NCI-H128 (cell line): ENCODE data around the gene ZNF428.
"Not testable (repeated sequence)": the region's sequence is repeated elsewhere in the genome, so short reads cannot be mapped to it uniquely, and the experiment has no call there.

ENCODE experiments used
- DNase-seq: peaks from one replicate; lab custom pipeline; 2025; ENCODE audit not compliant: unreplicated experiment; lab: John Stamatoyannopoulos, UW

The ZNF428 gene

DNA sequence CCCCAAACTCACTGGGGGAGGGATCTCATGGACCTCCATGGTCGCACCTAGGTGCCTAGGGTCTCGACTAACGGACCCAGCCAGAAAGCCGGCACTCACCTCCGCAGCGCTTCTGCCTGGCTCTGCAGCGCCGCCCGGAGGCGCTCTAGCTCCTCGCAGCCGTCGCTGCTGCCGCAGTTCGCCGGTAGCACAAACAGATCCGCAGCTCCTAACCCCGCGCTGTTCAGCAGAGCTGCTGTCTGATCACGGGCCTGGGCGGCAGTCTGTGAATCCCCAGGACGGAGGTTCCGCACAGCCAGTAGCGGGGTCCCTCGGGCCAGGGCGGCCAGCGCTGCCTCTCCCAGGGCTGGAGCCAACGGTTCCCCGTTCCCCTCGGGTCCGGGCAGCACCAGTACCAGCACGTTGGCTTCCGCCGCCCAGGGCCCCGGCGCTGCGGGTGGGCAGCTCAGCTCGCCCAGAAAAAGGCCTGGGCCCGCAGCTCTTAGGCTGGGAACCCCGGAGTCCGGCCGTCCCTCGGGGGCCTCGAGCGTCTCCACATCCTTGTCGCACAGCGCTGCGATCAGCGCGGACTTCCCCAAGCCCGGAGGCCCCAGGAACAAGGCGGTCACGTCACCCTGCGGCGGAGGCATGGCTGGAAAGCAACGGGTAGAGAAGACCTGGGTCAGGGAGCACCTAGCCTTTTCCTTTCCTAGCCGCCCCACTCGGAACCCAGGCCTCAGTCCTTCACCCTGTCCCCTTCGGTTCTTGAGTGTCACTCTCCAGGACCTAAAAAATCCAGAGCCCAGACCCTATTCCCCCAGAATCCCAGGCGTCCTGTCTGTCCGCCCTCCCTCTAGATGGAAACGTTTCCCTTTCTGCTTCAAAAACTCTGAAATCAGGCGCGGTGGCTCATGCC lies 24.5 kb downstream of the ZNF428 start:
- DNase-seq, result peak; percentile 34

DNA sequence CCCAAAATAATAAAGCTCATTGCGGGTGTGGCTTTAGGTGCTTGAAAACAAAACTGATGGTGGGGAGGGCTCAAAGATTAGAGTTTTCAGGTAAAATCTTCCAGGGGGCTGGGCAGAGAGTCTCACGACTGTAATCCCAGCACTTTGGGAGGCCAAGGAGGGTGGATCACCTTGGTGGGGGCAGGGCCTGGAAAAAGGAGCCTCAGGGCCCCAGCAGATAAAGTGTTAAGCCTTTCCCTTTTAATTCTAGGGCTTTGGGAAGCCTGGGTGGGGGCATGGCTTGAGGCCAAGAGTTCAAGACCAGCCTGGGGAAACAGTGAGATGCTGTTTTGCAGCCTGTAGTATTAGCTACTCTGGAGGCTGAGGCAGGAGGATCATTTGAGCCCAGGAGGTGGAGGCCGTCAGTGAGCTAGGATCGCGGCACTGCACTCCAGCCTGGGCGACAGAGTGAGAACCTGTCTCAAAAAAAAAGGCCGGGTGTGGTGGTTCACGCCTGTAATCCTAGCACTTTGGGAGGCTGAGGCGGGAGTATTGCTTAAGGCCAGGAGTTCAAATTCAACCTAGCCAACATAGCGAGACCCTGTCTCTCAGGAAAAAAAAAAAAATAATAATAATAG lies 25.2 kb downstream of the ZNF428 start:
- DNase-seq, result no peak

DNA sequence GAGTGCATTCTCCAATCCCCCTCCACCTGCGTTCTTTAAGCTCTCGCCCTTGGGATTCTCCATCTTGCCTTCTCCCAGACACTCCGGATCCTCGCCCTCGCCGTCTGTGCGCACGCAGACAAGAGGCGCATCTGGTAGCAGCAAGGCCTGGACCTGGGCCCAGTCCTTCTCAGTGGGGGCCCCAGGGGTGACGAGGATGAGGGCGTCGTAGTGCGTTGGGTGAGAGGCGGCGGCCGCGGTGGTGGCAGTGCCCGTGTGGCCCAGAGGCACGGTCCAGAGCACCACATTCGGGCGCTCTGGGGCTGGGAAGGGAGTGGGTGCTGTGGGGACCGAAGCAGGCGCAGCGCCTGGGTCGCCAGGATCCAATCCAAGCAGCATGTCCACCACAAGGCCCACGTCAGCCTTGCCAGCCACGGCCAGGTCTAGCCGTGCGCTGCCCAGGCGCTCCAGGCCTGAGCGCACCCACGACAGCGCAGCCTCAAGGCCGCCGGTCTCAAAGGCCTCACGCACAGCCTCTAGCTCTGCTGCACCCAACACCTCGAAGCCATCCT lies 26.6 kb downstream of the ZNF428 start:
- DNase-seq, result no peak

DNA sequence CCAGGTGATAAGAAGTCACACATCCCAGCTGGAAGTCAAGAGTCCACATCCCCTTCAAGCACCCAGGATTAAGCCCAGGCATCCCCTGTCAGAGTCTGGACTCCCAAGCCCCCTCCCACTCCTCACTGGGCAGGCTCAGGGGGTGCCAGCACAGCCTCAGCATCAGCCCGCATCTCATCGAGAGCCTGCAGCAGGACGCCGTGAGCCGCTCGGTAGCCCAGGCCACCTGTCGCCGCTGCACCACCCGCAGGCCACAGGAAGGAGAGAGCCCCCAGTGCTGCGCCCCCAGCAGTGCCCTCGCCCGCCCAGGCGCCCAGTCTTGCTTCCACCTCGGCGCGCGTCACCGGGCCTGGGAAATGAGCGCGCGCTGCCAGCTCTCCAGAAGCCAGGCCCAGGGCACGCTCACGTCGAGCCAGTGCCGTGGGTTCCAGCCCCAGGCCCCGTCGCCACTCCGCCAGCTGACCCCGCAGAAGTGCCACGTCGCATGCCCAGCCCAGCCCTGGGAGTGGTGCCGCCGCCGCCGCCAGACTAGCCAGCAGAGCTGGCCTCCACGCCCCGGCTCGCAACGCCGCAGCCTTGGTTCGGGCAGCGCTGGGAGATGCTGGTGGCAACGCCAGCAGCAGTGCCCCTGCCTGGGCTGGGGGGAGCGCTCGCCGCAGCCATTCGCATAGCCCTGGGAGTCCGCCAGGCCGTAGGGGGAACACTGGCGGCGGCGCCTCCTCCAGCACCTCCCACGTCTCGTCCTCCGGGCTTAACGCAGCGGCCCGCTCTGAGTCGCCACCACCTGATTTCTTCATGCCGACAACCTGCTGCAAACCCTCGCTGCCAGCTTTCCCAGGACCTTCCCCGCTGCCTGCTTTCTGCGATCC lies 27.3 kb downstream of the ZNF428 start:
- no peak for DNase-seq

DNA sequence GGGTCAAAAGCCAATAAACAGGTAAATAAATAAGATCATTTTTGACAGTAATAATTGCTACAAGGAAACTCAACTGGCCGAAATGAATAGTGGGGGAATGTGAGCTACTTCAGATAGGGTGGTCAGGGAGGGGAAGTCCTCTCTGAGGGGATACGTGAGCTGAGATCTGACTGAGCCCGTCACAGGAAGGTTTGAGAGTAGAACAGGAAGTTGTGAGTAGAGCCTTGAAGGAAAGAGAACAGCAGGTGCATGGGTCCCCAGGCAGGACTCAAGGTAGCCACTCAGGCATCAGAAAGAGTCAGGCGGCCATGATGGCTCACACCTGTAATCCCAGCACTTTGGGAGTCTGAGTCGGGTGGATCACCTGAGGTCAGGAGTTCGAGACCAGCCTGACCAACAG lies 29.8 kb downstream of the ZNF428 start:
- no peak for DNase-seq

DNA sequence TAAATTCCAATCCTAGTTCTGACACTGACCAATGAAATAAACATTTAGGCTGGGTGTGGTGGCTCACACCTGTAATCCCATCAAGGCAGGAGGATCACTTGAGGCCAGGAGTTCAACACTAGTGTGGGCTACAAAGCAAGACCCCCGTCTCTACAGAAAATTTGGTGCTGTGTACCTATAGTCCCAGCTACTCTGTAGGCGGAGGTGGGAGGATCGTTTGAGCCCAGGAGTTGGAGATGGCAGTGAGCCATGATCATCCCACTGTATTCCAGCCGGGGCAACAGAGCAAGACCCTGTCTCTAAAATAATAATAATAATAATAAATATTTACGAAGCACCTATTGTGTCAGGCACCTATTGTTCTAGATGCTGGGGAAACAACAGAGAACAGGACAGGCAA lies 30.2 kb downstream of the ZNF428 start:
- DNase-seq, result no peak

DNA sequence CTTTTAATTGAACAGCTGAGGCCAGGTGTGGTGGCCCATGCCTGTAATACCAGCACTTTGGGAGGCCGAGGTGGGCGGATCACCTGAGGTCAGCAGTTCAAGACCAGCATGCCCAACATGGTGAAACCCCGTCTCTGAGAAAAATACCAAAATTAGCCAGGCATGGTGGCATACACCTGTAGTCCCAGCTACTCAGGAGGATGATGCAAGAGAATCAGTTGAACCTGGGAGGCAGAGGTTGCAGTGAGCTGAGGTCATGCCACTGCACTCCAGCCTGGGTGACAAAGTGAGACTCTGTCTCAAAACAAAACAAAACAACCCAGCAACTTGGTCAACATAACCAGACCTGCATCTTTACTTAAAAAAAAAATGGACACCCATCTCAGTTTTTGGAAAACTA lies 32.4 kb downstream of the ZNF428 start:
- not testable (repeated sequence) for DNase-seq

DNA sequence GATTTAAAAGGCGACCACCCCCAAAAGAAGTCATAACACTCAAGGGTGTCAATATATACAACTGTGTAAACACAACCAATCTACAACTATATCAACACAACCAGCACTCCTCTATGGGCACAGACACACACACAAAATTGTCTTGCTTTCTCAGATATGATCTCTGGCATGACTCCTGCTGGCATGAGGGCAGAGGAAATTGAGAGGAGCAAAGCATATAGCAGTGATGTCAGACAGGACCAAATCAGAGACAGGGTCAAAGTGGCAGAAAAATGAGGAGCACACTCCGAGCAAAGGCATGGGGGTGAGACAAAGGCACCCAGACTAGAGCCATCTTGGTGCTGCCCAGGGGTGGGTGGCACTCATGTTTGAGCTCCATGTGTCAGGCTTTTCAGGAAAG lies 33.1 kb downstream of the ZNF428 start:
- DNase-seq, result no peak

DNA sequence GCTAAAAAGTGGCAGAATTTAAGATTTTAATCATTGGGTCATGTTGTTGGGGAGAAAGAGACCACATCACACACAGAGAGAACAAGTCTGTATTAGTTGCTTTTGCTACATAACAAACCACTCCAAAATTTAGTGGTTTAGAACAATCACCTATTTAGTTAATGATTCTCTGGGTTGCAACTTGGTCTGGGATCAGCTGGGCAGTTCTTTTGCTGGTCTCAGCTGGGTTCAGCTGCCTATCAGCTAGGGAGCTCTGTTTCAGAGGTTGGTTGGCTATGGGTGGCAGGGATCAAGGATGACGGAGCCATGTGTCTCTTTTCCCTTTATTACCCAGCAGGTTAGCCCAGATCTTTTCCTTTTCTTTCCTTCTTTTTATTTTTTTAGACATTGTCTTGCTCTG lies 34.9 kb downstream of the ZNF428 start:
- DNase-seq, result no peak

DNA sequence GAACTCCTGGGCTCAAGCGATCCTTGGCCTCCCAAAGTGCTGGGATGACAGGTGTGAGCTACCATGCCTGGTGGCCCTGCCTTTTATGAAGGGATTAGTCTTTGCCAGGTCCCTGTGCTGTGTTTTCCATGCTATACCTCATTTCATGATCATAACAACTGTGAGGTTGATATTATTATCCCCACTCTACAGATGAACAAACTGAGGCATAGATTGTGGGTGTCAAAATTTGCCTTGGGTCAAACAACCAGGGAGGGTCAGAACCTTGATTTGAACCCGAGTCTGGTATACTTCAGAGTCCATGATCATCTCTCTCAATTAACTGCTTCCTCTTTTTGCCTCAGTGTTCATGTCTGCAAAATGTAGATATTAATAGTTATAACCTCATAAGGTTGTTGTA lies 36.9 kb downstream of the ZNF428 start:
- DNase-seq, result no peak

DNA sequence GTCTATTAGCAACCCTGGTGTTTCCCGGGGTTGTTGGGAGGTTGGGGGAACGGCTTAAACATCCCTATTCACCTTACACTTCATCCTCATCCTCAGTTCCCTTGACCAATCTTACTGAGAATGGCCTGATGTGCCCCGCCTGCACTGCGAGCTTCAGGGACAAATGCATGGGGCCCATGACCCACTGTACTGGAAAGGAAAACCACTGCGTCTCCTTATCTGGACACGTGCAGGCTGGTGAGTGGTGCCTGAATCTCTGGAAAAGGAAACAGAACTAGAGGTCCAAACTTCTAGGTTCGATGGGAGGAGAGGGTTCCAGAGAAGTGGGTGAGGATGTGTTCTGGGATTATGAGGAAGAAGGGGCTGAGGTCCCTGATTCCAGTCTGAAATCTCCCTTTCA lies 38.0 kb downstream of the ZNF428 start:
- no peak for DNase-seq

DNA sequence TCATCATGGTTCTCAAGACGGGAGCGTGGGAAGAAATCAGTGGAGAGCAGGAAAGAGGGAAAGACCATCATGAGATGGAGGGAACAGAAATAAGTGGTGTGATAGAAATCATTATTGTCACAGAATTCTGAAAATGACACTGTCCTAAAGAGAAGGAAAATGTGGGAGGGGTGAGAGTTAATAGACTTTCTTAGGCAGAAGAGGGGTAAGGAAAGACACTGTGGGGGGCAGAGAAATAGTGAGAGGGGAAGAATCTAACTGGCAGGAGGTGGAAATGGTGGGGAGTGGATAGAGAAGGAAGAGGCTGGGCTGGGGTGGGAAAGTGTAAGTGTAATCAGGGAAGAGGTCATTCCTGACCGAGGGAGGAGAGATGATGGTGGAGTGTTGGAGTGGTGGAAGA lies 40.6 kb downstream of the ZNF428 start:
- DNase-seq, result no peak

DNA sequence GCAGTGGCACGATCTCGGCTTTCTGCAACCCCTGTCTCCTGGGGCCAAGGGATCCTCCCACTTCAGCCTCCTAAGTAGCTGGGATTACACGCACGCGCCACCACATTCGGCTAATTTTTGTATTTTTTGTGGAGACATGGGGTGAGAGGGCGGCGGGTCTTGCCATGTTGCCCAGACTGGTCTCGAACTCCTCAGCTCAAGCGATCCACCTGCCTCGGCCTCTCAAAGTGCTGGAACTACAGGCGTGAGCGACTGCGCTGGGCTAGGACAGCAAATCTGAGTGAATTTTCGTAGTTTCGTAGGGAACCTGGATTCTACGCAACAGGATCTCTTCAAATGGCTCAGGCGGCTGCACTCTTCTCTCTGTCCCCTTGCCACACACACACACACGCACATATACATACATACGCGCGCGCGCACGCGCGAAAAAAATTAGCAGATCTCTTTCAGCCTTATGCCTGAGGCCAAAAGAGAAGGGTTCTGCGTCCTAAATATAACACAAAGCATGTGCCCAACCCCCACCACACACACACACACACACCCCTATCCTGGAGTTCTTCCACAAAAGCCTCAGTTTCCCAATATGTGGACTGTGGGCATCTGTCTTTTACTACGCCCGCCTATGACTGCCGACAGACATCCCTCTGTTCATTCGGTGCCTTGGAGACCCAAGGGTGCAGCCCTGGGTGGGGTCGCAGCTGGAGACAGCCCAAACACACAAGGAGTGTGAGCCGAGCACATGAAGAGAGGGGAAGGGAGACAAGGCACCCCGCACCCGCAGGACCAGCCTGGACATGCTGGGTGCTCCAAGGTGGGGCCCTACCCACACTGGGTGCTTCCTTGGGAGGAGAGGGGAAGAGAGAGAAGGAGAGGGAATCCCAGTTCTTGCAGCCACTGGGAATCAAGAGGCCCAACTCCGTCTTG lies 43.2 kb downstream of the ZNF428 start:
- no peak for DNase-seq

DNA sequence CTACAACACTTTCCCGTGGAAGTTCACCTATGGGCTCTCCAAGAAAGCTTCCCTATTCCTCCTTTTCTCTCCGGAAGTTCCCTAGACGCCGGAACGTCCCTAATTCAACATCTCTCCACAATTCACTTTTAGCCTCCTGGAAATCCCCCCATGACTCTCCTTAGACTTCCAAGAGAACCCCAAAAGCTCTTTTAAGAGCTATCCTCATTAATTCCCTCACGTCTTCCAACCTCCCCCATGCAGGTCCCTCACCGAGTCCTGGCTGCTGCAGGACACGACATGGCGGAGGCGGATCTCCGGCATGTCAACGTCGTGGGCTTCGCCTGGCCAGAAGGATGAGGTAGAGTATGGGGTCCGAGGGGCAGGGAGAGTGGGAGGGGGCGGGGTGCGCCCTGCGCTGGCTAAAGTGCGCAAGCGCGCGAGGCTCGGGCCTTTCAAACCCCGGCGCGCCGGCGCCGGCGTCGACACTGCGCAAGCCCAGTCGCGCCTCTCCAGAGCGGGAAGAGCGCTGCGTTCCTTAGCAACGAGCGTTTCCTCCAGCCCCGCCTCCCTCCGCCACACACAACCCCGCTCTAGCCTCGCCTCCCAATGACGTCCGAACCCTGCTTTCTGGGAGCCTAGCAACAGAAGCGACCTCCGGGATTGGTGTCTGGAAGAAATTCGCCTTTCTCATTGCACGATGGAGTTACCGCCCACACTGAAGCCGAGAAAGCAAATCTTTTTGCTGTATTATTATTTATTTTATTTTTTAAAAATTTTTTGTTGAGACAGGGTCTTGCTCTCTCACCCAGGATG lies 44.1 kb downstream of the ZNF428 start, which contains the start of the genes PINLYP and XRCC1:
Gene PINLYP, plus strand, starts transcription at position 646 of the 795 bp plus-strand sequence. CDS start 1,391 bp downstream, outside the sequence.
Gene XRCC1, minus strand, starts transcription at position 372 of the 795 bp plus-strand sequence. Its CDS starts 69 bp downstream, at position 303.
- DNase-seq, result peak; percentile 98

DNA sequence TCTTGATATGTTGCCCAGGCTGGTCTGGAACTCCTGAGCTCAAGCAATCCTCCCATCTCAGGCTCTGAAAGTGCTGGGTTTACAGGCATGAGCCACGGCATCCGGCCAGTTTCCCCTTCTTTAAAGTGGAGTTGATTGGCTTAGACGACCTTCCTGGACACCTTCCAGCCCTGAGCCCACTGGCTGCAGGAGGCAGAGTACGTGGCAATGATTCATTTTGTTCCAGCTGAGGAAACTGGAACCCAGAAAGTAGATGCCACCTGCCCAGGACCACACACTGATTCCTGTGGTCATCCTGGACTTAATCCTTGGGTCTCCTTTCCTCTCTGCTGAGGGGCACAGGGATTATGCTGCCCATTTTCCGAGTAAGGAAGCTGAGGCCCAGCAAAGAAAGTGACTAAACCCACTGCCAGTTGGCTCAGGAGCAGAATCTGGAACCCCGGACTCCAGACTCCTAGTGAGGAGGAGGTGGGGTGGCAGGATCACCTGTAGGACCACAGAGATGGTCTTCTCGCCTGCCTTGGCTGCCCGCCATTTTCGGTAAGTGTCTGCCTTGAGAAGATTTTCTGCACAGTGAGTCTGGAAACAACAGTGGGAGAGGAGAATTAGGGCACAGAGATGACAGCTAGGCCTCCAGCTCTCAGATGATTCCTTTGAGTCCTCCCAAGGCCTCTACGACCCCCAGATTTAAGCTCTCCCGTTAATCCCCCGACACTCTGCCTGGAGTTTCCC lies 44.8 kb downstream of the ZNF428 start:
- no peak for DNase-seq

DNA sequence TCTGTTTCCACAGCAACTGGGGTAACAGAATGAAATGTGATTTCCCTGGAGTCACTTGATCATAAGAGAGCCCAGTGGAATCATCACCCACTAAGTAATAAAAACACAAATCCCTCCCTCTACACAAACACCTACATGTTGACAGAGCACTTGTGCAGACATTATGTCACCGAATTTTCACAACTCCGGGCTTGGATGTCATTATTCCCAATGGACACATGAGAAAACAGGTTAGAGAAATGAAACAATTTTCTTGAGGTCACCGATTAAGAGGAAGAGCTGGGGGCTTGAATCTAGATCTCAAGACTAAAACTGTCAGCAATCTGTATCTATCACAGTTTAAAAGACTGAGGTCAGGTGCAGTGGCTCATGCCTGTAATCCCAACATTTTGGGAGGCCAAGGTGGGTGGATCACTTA lies 47.2 kb downstream of the ZNF428 start:
- no peak for DNase-seq

DNA sequence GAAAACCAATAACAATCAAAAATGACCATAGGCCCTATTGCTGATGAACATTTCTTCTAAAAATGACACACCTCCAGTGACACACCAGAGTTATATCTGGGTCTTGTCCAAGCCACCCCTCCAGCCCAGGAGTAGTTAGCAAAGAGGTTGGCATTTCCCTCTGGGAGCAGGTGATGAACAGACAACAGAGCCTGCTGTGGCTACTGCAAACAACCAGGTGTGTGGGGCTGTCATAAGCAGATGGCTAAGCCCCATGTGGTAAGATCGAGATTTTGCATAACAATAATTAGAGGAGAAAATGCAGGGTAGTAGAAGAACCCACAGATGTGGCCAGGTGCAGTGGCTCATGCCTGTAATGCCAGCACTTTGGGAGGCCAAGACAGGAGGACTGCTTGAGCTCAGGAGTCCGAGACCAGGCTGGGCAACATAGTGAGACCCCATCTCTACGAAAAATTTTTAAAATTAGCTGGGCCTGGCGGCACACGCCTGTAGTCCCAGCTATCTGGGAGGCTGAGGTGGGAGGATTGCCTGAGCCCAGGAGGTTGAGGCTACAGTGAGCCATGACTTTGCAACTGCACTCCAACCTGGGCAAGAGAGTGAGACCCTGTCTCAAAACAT lies 49.1 kb downstream of the ZNF428 start:
- no peak for DNase-seq

DNA sequence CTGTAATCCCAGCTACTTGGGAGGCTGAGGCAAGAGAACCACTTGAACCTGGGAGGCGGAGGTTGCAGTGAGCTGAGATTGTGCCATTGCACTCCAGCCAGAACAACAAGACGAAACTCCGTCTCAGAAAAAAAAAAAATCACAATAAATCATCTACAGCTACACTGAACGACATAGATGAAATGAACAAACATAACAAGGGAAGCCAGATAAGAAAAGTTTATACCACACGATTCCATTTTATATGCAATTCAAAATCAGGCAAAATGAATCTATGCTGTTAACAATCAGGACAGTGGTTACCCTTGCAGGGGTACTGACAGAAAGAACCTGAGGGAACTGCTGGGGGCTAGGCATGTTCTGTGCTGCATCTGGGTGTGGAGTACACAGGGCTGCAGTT lies 49.8 kb downstream of the ZNF428 start:
- DNase-seq, result no peak
